Keratinocyte (primary cell): ENCODE measurements around the gene FCRL5.

Experiments
- CTCF ChIP-seq, 3 experiments: IDR thresholded peaks in 1 of 3; conservative IDR thresholded peaks in 1 of 3; optimal IDR thresholded peaks in 1 of 3; 2 replicates in 2 of 3; 3 replicates in 1 of 3; pipeline versions ENCODE3 to v1.5.1; 2011; ENCODE audit warnings: low read length in 3 of 3, mild to moderate bottlenecking in 3 of 3, moderate library complexity in 2 of 3, control low read depth in 1 of 3, inconsistent platforms in 1 of 3; ENCODE audit not compliant: insufficient read depth in 2 of 3; ENCODE audit errors: extremely low read depth in 1 of 3
- EZH2 ChIP-seq: IDR thresholded peaks from one replicate; pipeline ENCODE4 v1.6.1; 2012; ENCODE audit warnings: inconsistent platforms, mild to moderate bottlenecking, low read length, moderate library complexity

DNA sequence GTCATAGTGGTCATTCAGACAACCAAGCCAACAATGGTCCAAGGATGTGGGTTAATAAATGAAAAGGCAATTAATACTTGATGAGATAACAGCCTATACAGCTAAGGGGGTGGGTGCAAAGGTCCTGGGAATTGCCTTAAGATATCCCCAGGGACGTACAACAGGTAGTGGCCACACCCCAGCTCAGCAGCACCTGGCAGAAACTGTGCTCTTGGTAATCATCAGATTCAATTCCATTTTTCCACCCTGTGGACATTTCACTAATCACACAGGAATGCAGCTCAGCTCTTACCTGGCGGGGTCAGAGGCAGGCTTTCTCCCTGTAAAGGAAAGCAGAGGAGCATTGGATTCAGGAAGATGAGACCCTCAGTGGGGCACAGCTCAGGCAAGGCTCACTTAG, 32.9 kb downstream of the FCRL5 start:
- no peak for TF ChIP-seq CTCF (optimal IDR thresholded peaks at IDR 0.05 in 1 of 3, IDR thresholded peaks at IDR 0.05 in 1 of 3, conservative IDR thresholded peaks at IDR 0.05 in 1 of 3; ENCODE audit: extremely low read depth in 1 of 3, insufficient read depth in 2 of 3, low read length in 3 of 3)
- TF ChIP-seq EZH2, result no peak
